ENCODE results near the gene VSNL1. TPM values are rescaled to one million over a fixed set of nuclear protein-coding genes. Genes with fewer than 3 reads are reported as not detected.

VSNL1 gene
- total RNA-seq, 1 experiment from 2014 or later = not detected

DNA sequence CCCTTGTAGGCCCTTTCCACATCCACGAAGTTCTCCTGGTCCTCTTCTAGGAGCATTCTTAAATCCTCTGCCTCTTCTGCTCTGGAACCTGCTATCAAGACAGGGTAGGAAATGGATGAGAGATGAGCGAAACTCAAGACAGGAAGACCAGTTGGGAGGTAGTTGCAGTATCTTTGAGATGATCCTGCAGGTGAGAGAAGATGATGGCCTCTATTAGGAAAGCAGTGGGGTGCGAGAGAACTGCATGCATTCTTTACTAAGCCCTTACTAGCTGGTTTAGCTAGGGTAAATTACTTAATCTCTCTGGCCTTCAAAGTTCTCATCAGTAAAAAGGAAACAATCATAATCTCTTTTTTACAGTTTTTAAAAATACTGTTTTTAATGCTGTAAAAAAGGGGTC is 47.0 kb downstream of the VSNL1 start:
- Histone ChIP-seq H3K9me3 (ENCODE audit: insufficient read depth, low read depth) (no peaks in the 10 kb centered on the region), H4K20me1 (ENCODE audit: insufficient read depth) (no peaks in the 10 kb centered on the region), H3K4me2 (no peak overlapping the region), H2AFZ (no peak overlapping the region), H3K79me2 (ENCODE audit: low read depth) (no peaks in the 10 kb centered on the region), H3K4me1 (replicated peaks; ENCODE audit: insufficient read depth) (no peaks in the 10 kb centered on the region), H3K4me3 (no peak overlapping the region), H3K27ac (no peak overlapping the region), H3K27me3 (ENCODE audit: insufficient read depth, low read depth) (no peaks in the 10 kb centered on the region), H3K36me3 (ENCODE audit: low read depth) (no peaks in the 10 kb centered on the region), H3F3A (ENCODE audit: insufficient read depth, low read depth) (no peaks in the 10 kb centered on the region), H3K9me2 (ENCODE audit: insufficient read depth) (no peaks in the 10 kb centered on the region; the same call in 1 of the 2 replicates)
- ChIA-PET POLR2A (ENCODE audit: unreplicated experiment) (no interaction called here), CTCF (no interaction called here)
- no TSS peak for BruUV-seq (replicated peaks)
- TF ChIP-seq, protein P1, sequence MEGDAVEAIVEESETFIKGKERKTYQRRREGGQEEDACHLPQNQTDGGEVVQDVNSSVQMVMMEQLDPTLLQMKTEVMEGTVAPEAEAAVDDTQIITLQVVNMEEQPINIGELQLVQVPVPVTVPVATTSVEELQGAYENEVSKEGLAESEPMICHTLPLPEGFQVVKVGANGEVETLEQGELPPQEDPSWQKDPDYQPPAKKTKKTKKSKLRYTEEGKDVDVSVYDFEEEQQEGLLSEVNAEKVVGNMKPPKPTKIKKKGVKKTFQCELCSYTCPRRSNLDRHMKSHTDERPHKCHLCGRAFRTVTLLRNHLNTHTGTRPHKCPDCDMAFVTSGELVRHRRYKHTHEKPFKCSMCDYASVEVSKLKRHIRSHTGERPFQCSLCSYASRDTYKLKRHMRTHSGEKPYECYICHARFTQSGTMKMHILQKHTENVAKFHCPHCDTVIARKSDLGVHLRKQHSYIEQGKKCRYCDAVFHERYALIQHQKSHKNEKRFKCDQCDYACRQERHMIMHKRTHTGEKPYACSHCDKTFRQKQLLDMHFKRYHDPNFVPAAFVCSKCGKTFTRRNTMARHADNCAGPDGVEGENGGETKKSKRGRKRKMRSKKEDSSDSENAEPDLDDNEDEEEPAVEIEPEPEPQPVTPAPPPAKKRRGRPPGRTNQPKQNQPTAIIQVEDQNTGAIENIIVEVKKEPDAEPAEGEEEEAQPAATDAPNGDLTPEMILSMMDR (conservative IDR thresholded peaks at IDR 0.05) = no peak
- TF ChIP-seq EZH2 (IDR thresholded peaks at IDR 0.05; ENCODE audit: low read depth) = no peak
- intact Hi-C loops (cut with micrococcal nuclease; ENCODE audit: unreplicated experiment) = no loop called here
- DNase-seq = no peak

DNA sequence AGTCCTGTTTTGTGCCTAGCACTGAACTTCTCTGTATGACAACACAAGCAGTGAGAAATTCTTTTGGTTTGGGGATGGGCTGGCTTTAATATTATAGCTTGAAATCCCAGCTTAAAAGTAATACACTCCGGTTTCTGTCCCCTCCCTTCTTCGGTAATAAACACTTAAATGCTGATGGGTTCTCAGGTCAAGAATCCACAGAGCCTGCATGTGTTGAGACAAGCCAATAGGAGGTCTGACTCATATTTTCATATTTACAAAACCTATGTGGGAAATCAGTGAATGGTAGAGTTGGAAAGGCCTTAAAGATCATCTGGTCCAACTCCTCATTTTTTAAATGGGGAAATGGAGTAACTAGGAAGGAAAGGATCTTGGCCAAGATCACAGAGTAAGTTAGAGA is 47.5 kb downstream of the VSNL1 start:
- H3K27ac ChIP-seq = no peak overlapping the region
- H3F3A ChIP-seq (ENCODE audit: insufficient read depth, low read depth) = peaks cover 1% of the 10 kb centered on the region; the same call in 1 of the 2 replicates
- no peak for DNase-seq
- no peaks in the 10 kb centered on the region for H3K79me2 ChIP-seq (ENCODE audit: low read depth)
- ChIA-PET POLR2A (ENCODE audit: unreplicated experiment) (no interaction called here), CTCF (no interaction called here)
- H3K36me3 ChIP-seq (ENCODE audit: low read depth) = no peaks in the 10 kb centered on the region
- intact Hi-C loops (cut with micrococcal nuclease; ENCODE audit: unreplicated experiment) = no loop called here
- H4K20me1 ChIP-seq (ENCODE audit: insufficient read depth) = no peaks in the 10 kb centered on the region
- H3K27me3 ChIP-seq (ENCODE audit: insufficient read depth, low read depth) = no peaks in the 10 kb centered on the region
- TF ChIP-seq EZH2 (IDR thresholded peaks at IDR 0.05; ENCODE audit: low read depth) = no peak
- TF ChIP-seq, protein P1 (conservative IDR thresholded peaks at IDR 0.05) = no peak
- H3K9me2 ChIP-seq (ENCODE audit: insufficient read depth) = no peaks in the 10 kb centered on the region; the same call in 1 of the 2 replicates
- BruUV-seq (replicated peaks) = no TSS peak
- no peak overlapping the region for H3K4me3 ChIP-seq
- H2AFZ ChIP-seq = no peak overlapping the region
- peaks cover 3% of the 10 kb centered on the region for H3K4me1 ChIP-seq (replicated peaks; ENCODE audit: insufficient read depth)
- H3K9me3 ChIP-seq (ENCODE audit: insufficient read depth, low read depth) = no peaks in the 10 kb centered on the region
- H3K4me2 ChIP-seq = no peak overlapping the region

DNA sequence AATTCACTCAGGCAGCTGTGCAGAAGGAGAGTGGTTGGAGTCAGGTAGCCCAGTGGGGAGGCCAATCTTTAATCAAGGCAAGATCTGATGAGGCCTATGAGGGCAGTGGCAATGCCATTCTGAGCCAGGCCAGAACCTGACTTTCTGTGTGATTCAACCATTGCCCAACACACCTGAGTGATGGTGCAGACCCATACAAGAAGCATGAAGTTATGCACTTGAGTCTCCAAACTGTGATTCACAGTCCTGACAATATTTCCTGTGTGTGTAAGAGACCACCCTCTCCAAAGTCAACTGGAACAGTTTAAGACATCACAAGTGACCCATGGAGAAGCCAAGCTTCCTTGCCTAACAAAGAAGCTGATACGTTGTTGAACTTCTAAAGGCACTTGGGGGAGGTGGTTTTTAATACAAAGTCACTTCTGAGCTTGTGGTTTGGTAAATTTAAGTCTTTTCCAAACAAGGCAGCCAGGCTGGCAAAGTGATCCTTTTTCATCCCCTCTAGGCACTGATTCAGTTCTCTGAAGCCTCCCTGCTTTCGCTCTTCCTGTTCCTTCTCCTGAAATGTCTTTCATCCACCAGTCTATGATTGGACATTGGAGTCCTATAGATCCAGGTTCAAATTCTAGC is 49.0 kb downstream of the VSNL1 start:
- no peaks in the 10 kb centered on the region for H3K79me2 ChIP-seq (ENCODE audit: low read depth)
- TF ChIP-seq, protein P1 (conservative IDR thresholded peaks at IDR 0.05) = no peak
- TF ChIP-seq EZH2 (IDR thresholded peaks at IDR 0.05; ENCODE audit: low read depth) = no peak
- H3K36me3 ChIP-seq (ENCODE audit: low read depth) = no peaks in the 10 kb centered on the region
- H3K27me3 ChIP-seq (ENCODE audit: insufficient read depth, low read depth) = no peaks in the 10 kb centered on the region
- H3K4me2 ChIP-seq = no peak overlapping the region
- H3K9me3 ChIP-seq (ENCODE audit: insufficient read depth, low read depth) = no peaks in the 10 kb centered on the region
- ChIA-PET POLR2A (ENCODE audit: unreplicated experiment) (no interaction called here), CTCF (no interaction called here)
- no peaks in the 10 kb centered on the region for H4K20me1 ChIP-seq (ENCODE audit: insufficient read depth)
- peaks cover 13% of the 10 kb centered on the region; the same call in 1 of the 2 replicates for H3F3A ChIP-seq (ENCODE audit: insufficient read depth, low read depth)
- intact Hi-C loops (cut with micrococcal nuclease; ENCODE audit: unreplicated experiment) = no loop called here
- H2AFZ ChIP-seq = no peak overlapping the region
- H3K9me2 ChIP-seq (ENCODE audit: insufficient read depth) = no peaks in the 10 kb centered on the region; the same call in 1 of the 2 replicates
- DNase-seq = no peak
- no peak overlapping the region for H3K27ac ChIP-seq
- peaks cover 18% of the 10 kb centered on the region for H3K4me1 ChIP-seq (replicated peaks; ENCODE audit: insufficient read depth)
- no peak overlapping the region for H3K4me3 ChIP-seq
- BruUV-seq (replicated peaks) = no TSS peak

Measured in PC-9 (cell line).